ENCODE measurements around the gene LHX1. TPM values are rescaled to one million over a fixed set of nuclear protein-coding genes. Genes with fewer than 3 reads are reported as not detected.

Gene LHX1
- total RNA-seq, 1 donor from 2014 or later: not detected

DNA sequence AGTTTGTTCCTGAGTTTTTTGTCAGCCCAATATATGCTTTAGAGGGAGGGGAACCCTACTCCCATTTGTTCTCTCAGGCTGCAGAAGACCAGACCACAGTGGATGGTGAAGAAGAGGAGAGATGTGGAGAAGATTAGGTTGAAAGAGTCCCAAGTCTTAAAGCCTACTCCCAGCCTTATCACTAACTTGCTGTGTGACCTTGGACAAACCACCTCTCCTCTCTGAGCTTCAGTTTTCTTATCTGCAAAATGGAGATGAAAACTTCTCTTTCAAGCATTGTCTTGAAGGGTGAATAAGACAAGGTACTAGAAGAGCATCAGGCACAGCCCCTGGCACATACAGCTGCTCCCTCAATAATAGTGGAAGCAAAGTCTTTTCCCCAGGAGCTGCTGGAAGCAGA, 15.1 kb upstream of the LHX1 start:
- no peak for ATAC-seq

DNA sequence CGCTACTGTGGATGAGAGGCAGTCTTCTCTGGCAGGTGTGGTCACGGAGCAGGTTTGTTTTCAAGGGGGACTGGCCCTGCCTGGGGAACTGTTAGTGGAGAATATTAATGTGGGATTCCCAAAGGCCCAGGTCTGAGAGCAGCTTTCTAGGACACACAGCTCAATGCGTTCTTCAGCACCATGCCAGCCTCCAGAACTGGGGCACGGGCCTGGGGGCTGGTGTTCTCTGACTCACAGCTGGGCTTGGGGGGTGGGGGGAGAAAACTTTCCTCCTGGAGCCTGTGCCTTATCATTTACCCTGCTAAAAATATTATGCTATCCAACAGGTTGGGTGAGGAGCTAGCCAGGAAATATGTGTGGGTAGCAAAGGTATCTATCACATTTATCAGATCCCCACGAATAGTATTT, 13.5 kb upstream of the LHX1 start:
- ATAC-seq: no peak

DNA sequence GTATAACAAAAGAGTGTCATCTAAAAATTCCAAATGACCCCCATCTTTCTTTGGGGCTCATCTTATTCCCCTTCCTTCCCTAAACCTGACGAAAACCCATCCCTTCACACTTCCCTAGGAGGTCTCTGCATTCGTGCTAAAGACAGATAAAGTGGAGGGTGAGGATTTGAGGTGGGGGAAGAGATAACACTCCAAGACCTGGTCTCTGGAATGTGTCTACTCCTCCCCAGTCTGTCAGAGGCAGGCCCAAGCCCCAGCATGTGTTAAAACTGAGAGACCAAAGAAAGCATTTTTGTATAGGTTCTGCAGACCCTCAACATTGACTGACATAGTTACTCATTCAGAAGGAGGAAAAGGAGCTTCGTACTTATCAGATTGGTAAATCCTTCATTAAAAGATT, 11.0 kb upstream of the LHX1 start:
- ATAC-seq: no peak

GRCh38 chr17:36926701-36927100, 10.6 kb upstream of the LHX1 start:
- no peak for ATAC-seq

DNA sequence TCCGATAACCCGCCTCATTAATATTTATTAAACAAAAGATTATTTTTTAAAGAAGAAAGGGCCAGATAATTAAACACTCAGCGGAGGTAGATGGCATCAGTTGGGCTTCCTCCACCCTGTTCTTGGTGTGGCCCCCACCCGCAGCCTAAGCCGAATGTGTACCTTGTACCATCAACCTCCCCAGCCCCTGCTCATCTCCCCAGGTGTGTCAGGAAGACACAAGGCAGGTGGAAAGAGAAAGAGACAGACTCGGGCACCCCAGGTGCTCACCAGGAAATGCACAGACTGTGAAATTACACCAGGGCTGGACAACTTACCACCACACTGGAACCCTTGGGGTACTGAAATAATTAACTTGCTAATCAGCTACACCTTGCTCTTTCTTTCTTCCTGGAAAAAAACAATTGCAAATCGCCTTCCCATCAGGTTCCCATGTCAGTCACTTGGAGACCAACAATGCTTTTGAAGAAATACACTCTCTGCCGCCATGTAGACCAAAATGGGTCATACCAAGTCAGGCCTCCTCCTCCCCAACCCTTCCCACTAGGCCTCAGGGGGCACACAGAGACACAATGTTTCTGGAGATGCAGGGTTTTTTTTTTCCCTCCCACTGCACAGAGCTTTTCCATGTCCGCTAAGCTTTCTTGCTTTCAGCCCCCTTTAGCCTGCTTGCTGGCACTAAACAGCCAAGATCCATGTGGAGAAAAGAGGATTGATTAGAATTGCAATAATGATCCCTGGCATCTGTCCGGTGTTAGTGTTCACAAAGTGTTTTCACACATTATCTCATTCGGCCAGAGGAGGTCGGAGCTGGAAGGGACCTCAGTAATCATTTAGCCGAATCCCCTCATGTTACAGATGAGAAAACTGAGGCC, 8.6 kb upstream of the LHX1 start:
- ATAC-seq: no peak

DNA sequence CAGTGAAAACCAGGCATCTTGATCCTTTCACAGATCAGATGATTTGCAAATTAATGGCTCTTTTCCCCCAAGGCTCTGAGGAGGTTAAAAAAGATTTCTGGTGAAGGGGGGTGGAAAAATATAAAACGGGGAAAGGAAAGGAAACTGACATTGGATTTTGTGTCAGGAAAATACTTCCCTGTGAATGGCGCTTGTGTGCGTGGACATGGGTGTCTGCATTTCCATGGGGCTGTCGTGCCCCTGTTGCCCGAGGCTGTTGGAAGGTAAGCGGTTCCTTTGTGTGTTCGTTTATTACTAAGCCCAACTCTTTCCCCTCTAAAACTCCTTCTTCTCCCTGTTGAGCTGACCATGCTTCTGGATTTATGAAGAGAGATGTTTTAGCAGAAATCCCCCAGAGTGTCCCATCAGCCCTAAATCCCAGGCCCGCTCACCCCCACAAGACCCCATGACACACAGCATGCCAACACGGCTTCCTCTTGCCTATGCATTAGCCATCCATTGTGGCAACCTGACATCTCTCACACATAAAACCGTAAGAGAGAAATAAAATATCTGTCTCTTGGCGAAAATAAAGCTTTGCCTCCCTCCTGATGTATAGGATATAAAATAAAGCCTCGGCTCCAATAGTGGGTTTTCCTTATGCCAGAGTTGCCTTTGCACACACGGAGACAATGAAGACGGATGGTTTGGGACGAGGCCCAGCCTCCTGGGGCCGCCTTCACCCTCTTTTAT, 7.3 kb upstream of the LHX1 start:
- ATAC-seq: no peak

DNA sequence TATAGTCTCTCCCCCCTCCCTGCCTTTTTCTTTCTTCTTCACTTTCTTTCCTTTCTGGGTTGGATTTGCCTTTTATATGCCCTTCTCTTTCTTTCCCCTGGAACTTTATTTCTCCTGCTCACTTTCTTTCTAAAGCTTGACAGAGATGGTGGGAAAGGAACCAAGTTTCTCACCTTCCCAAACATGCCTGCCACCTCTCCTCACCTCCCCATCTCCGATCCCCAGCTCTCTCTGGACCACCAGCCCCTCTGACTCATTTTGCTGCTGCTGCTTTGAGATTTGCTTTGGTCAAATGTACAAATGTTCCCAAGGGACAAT, 6.7 kb upstream of the LHX1 start:
- ATAC-seq: no peak

GRCh38 chr17:36931096-36931696, 6.1 kb upstream of the LHX1 start:
- ATAC-seq: no peak

DNA sequence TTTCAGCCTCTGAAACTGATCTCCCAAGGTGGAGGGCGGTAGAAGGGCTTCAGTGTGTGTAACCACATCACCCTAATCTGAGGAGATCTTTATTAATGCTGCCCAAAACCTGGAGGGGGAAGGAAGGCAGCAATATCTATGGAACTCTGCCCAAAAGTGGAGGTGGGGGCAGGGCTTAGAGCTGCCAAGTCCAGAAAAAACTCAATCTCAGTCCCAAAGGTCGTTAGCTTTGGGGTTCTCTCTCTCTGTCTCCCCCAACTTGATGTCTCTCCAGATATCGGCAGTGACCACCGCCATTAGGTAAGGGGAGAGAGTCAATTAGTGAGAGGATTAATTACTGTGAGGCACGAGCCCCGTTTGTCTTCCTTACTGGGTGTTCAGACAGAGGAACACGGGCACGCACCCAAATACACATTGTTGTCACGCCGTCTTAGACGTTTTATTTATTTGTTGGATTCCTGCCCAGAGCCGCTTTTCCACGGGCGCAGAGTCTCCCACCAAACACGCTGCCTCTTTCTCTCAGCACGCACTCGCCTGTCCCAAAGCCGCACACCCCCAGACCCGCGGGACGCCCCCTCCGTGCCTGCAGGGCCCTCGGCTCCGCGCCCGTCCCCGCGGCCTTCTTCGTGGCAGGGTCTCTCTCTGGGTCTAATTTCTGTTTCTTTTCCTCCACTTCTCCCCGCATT, 5.4 kb upstream of the LHX1 start:
- no peak for ATAC-seq

- no peak for ATAC-seq
These were observed 4.9 kb upstream of the LHX1 start for GRCh38 chr17:36932383-36932693.

DNA sequence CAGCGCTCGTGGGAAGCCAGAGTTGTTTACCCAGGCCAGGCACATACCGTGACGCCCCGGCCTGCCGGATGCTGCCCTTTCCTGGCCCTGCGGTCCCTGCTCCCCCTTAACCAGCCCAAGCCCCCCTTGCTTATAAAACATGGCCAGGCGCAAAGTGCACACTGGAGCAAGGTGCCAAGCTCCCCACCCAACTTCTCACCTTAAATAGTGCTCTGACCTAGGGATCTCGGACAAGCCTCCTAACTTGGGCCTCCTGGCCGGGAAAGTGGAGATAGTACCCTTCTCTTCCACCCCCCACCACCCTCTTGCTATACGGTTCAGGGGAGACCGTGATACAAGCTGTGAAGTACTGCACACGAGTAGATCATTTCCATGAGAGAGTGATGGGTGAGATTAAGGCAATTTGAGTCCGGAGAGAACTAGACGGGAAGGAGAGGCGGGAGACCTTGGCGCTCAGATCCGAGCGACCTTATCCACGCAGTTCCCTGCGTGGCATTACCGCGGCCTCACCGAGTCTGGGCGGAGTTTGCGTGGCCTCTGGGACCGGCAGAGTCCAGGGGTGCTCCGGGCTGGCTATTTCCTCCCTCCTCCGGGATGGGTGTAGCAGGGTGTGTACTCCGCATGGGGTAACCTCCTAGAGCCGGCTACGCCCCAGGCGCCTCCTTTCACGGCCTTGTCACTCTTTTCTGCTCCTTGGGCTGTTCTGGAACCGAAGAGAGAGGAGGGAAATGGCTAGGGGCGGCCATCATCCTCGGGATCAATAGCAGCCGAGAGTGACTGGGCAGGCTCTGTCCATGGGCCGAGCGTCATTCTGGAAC, 4.4 kb upstream of the LHX1 start:
- peak; percentile 67 for ATAC-seq

- ATAC-seq: no peak
These were observed 3.6 kb upstream of the LHX1 start for GRCh38 chr17:36933512-36934143.

- no peak for ATAC-seq
These were observed 3.1 kb upstream of the LHX1 start for GRCh38 chr17:36934144-36934691.

- ATAC-seq: no peak
These were observed 2.3 kb upstream of the LHX1 start for GRCh38 chr17:36934692-36935630.

DNA sequence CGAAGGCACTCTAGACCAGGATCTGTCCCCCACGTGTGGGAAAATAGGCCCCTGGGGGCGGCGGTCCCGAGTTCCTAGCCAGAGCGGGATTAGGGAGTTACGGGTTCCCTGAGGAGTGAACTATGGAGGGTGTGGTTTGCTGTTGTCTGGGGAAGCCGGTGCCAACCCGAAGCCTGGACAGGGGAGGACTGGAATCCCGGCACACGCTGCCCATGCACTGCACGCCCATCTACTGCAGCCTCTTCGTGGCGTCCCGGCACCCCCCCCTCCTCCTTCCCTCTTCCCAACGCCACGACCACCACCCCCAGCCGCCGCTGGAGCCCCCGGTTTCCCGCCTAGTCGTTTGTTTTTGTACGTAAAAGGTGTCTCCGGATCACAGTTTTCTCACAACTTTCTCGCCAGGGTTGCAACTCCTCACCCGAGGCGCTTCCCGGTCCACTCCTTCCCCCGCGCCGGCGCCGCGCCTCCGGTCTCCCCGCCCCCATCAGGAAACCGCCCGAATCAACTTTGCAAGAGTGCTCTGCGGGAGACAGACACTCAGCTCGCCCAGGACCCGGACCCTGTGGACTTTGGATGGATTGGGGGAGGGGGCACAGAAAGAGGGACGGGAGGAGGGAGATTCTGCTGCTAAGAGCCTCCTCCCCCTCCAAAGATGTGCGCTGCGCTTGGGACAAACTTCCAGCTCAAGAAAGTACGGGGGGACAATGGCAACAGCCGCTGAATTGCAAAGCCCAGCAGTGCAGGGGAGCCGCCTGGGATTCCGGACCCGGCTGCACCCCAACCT, 1.4 kb upstream of the LHX1 start:
- no peak for ATAC-seq

GRCh38 chr17:36936455-36937000, 747 bp upstream of the LHX1 start:
- ATAC-seq: no peak

DNA sequence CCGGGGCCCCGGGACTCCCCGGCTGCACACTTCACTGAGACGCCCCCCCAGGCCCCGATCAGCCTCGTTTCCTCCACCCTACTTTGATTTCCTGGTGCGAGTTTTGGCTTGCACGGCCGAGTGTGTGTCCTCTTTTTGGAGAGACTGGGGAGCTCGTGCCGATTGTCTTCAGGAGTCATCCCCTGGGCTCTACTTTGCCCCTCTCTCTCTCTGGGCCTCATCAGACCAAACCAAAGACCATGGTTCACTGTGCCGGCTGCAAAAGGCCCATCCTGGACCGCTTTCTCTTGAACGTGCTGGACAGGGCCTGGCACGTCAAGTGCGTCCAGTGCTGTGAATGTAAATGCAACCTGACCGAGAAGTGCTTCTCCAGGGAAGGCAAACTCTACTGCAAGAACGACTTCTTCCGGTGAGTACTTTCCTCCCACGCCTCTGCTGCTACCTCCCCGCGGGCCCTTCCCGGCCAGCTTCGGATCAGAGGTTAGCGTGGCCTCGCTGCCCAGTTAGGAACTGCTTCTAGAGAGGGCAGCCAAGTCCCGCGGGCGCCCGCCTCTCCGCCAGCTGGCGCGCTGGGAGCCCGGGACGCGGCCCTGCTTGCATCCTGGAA, 787 bp downstream of the LHX1 start:
- no peak for ATAC-seq

GRCh38 chr17:36938566-36939051, 1.3 kb downstream of the LHX1 start:
- ATAC-seq: no peak

Data from esophagus mucosa (tissue), 1 donor.